WERI-Rb-1 (cell line): ENCODE measurements around the gene TMOD1.
A peak's percentile ranks its signal among the peaks of the same experiment; 100 is the strongest.

Source experiments
- DNase-seq: peaks from one replicate; pipeline ENCODE4 v3.0.0-alpha.2; 2020
- H3K27ac ChIP-seq: fragments of 250-450 bp; sonication (Bioruptor Pico); 2 replicates; pipeline ENCODE4 v1.5.1; 2020; ENCODE audit warnings: mild to moderate bottlenecking, moderate library complexity
- H3K27me3 ChIP-seq: fragments of 250-450 bp; sonication (Bioruptor Pico); 2 replicates; pipeline ENCODE4 v1.5.1; 2021; ENCODE audit warnings: mild to moderate bottlenecking, low read depth, moderate library complexity; ENCODE audit not compliant: insufficient read depth, severe bottlenecking
- H3K36me3 ChIP-seq: fragments of 250-450 bp; sonication (Bioruptor Pico); 2 replicates; pipeline ENCODE4 v1.5.1; 2020; ENCODE audit warnings: mild to moderate bottlenecking, moderate library complexity
- H3K4me3 ChIP-seq: 2 replicates; pipeline ENCODE4 v1.5.1; 2011; ENCODE audit warnings: low read depth, mild to moderate bottlenecking, control low read depth, low read length
- H3K9me3 ChIP-seq: fragments of 250-450 bp; sonication (Bioruptor Pico); 2 replicates; pipeline ENCODE4 v1.5.1; 2021; ENCODE audit warnings: mild to moderate bottlenecking, moderate library complexity; ENCODE audit not compliant: severe bottlenecking
- TF ChIP-seq, protein P1 (sequence below): IDR thresholded peaks from 2 replicates; pipeline ENCODE4 v1.5.1; 2011; ENCODE audit warnings: low read depth, mild to moderate bottlenecking, control low read depth, inconsistent platforms, low read length

TMOD1 gene

DNA sequence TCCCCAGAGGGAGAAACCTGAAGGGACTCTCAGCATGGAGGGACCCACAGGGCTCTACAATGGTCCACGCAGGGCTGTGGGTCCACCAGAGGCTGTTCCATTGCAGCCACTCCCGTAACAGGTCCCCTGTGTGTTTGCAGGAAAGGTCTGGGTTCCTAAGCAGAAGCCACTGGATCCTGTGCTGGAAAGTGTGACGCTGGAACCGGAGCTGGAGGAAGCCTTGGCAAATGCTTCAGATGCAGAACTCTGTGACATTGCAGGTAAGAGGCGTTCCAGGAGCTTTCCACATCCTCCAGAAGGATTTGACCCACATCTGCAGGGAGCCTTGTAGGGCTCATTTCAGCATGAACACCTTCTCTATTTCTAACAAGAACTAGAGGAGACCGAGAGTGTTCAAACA, 51.7 kb downstream of the TMOD1 start:
- Histone ChIP-seq H3K36me3 (no peaks in the 10 kb centered on the region), H3K4me3 (no peak overlapping the region), H3K9me3 (no peaks in the 10 kb centered on the region), H3K27ac (no peak overlapping the region), H3K27me3 (no peaks in the 10 kb centered on the region)
- TF ChIP-seq, protein P1, sequence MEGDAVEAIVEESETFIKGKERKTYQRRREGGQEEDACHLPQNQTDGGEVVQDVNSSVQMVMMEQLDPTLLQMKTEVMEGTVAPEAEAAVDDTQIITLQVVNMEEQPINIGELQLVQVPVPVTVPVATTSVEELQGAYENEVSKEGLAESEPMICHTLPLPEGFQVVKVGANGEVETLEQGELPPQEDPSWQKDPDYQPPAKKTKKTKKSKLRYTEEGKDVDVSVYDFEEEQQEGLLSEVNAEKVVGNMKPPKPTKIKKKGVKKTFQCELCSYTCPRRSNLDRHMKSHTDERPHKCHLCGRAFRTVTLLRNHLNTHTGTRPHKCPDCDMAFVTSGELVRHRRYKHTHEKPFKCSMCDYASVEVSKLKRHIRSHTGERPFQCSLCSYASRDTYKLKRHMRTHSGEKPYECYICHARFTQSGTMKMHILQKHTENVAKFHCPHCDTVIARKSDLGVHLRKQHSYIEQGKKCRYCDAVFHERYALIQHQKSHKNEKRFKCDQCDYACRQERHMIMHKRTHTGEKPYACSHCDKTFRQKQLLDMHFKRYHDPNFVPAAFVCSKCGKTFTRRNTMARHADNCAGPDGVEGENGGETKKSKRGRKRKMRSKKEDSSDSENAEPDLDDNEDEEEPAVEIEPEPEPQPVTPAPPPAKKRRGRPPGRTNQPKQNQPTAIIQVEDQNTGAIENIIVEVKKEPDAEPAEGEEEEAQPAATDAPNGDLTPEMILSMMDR: no peak
- no peak for DNase-seq

DNA sequence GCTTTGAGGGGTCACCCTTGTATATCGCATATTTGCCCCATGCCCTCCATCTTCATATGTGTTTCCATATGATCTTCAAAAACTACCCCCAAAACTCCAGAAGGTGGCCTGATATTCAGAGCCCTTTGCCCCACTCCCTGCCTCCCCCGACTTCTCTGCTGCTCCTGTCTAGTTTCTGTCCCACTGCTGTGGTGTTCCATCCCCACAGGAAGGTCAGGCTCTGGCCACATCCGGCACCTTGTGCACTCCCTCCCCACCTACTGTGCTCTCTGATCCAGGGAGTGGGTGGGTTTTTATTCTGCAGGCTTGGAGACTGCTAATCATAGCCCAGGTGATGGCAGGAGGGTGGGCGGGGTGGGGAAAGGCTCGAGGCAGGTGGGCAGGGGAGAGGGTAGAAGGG, 52.4 kb downstream of the TMOD1 start:
- no peaks in the 10 kb centered on the region for H3K9me3 ChIP-seq
- H3K27ac ChIP-seq: no peak overlapping the region
- no peak overlapping the region for H3K4me3 ChIP-seq
- TF ChIP-seq, protein P1: no peak
- no peak for DNase-seq
- H3K27me3 ChIP-seq: no peaks in the 10 kb centered on the region
- no peaks in the 10 kb centered on the region for H3K36me3 ChIP-seq

DNA sequence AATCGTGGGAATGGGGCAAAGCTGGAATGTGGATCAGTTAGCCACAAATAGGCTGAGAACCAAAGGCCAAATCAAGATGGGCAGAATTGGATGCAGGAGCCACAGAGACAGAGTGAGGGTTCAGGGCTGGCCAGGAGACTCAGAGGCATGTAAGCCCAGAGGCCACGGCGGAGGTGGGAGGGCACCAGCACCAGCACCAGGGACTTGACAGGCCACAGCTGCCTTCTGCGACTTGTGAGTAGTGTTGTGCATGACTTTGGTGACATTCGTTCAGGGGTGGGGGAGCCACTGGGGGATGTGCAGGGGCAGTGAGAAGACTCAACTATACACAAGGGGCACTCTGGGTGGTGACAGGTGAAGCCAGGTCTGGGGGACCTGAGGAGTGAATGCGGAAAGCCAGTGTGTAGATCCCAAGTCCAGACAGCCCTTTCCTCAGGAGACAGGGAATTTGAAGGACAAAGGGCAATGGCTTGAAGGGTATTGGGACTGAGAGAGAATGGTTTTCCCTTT, 53.2 kb downstream of the TMOD1 start:
- DNase-seq: no peak
- Histone ChIP-seq H3K4me3 (no peak overlapping the region), H3K9me3 (no peaks in the 10 kb centered on the region), H3K36me3 (no peaks in the 10 kb centered on the region), H3K27me3 (no peaks in the 10 kb centered on the region), H3K27ac (no peak overlapping the region)
- TF ChIP-seq, protein P1: no peak

DNA sequence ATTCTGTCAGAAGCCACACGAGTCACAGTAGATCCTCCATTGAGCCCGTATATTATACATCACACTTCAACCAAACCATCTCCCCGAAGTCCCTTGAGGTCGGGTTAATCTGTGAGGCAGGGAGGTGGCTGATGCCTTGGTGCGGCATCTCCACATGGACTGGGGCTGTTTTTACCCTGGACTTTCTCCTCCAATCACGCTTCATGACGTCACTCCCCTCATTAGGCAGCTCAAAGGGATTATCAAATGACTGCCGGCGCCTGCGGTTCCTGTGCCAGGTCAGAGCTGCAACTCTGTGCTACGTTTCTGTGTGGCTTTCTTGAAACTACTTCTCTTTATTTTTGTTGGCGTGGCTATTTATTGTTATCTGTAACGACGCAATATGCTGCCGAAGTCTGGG, 53.7 kb downstream of the TMOD1 start:
- DNase-seq: peak; percentile 70
- TF ChIP-seq, protein P1: no peak
- H3K36me3 ChIP-seq: no peaks in the 10 kb centered on the region
- no peak overlapping the region for H3K4me3 ChIP-seq
- H3K27ac ChIP-seq: no peak overlapping the region
- no peaks in the 10 kb centered on the region for H3K27me3 ChIP-seq
- no peaks in the 10 kb centered on the region for H3K9me3 ChIP-seq

DNA sequence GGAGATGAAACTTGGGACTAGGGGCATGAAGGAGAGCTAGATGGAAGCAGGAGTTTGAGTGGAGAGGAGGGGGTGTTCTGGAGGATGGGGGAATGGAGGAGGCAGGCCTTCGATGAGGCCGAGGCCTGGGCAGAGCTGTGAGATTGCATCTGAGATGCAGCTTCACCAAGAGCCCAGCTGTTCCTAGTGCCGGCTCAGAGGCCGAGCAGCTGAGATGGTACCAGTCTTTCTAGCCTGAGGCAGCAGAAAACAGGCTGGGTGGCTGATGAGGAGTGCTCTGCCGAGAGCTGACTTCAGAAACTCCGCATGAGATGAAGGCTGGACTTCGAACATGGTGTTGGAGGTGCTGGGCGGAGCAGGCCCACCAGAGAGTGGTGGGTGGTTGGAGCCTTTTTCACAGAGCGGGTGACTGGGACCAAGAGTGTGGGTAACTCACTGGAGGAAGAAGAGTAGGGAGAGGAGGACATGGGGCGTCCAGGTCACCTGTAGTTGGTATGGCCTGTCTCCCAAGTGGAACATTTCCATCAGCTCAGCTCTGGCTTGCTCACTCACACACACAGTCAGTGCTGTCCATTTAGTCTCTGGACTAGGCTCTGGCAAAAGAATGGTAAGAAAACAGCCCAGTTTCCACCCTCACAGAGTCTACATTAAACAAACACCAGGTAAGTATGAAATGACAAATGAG, 54.7 kb downstream of the TMOD1 start:
- DNase-seq: no peak
- no peak overlapping the region for H3K27ac ChIP-seq

More for the DNA sequence above, 54.7 kb downstream of the TMOD1 start:
- H3K4me3 ChIP-seq: no peak overlapping the region
- TF ChIP-seq, protein P1: no peak
- H3K36me3 ChIP-seq: no peaks in the 10 kb centered on the region
- no peaks in the 10 kb centered on the region for H3K27me3 ChIP-seq
- no peaks in the 10 kb centered on the region for H3K9me3 ChIP-seq
